Body of pancreas (tissue), 4 donors: ENCODE results near the gene CD6. TPM values are rescaled to one million over a fixed set of nuclear protein-coding genes. Genes with fewer than 3 reads are reported as not detected.

Experiments used
- ATAC-seq: fragments of 150-250 bp; one replicate; pipeline ENCODE4 v1.9.1; 2016
- DNase-seq, 4 donors: peaks; one replicate each; pipeline ENCODE4 v3.0.0-alpha.2; 2019
- H3K27ac ChIP-seq, 4 donors: fragments of 200-600 bp; sonication (generic); 1 replicate in 3 of 4; 2 replicates in 1 of 4; pipeline versions ENCODE4 v1.5.1 to v1.6.1; 2016 to 2019; ENCODE audit warnings: mild to moderate bottlenecking in 1 of 4, mixed read lengths in 1 of 4, moderate library complexity in 1 of 4
- H3K27me3 ChIP-seq, 2 donors: fragments of 200-600 bp; sonication (generic); one replicate each; pipeline ENCODE4 v1.6.0; 2016; ENCODE audit warnings: mild to moderate bottlenecking in 1 of 2
- H3K36me3 ChIP-seq, 2 donors: fragments of 200-600 bp; sonication (generic); replicated peaks in 1 of 2; 2 replicates each; pipeline ENCODE4 v1.5.1; 2016; ENCODE audit warnings: low read depth in 2 of 2; ENCODE audit not compliant: insufficient read depth in 1 of 2
- H3K4me1 ChIP-seq: fragments of 200-600 bp; sonication (generic); one replicate; pipeline ENCODE4 v1.6.0; 2016
- H3K4me3 ChIP-seq, 2 donors: fragments of 200-600 bp; sonication (generic); 1 replicate in 1 of 2; 2 replicates in 1 of 2; pipeline ENCODE4 v1.5.1; 2016 to 2019
- H3K9me3 ChIP-seq, 3 donors: fragments of 200-600 bp; sonication (generic); 1 replicate in 2 of 3; 2 replicates in 1 of 3; pipeline ENCODE4 v1.5.1; 2016
- CTCF ChIP-seq, 7 experiments: fragments of 450-650 bp in 4 of 7; fragments of 200-600 bp in 3 of 7; sonication (generic) in 3 of 7; IDR thresholded peaks; one replicate each; pipeline ENCODE4 v1.5.1; 2016 to 2019; ENCODE audit warnings: antibody characterized with exemption in 7 of 7
- POLR2A ChIP-seq, 3 donors: fragments of 450-650 bp; IDR thresholded peaks; one replicate each; pipeline ENCODE4 v1.6.1; 2016; ENCODE audit warnings: antibody characterized with exemption in 3 of 3, mild to moderate bottlenecking in 2 of 3
- WGBS, 2 donors: methylation state at CpG; one replicate each; pipeline ENCODE4 v1.1.5; 2017; 5-methylcytosine and 5-hydroxymethylcytosine counted together
- intact Hi-C: fragments of 100-400 bp; cut with DNase I; formaldehyde crosslinking; loops from one replicate; pipeline ENCODE4 v1.15.1; 2023
- total RNA-seq, 2 donors: library from RNA; depleted of rRNA; stranded (reverse); fragments of >200 nt; gene quantifications; one replicate each; pipeline ENCODE4 v1.1.0, GENCODE V29; 2016

CD6 gene
- total RNA-seq, 2 donors from 2014 or later, result 1.0 to 3.3 TPM

GRCh38 chr11:61020551-61021235 is 49.2 kb downstream of the CD6 start:
- Histone ChIP-seq H3K36me3 (no peaks in the 10 kb centered on the region), H3K27ac (no peak overlapping the region), H3K9me3 (no peaks in the 10 kb centered on the region), H3K4me1 (peaks cover 8% of the 10 kb centered on the region), H3K27me3 (peaks cover 0 to 3% of the 10 kb centered on the region in 2 donors), H3K4me3 (no peak overlapping the region)
- intact Hi-C loops, result no loop called here
- TF ChIP-seq POLR2A (IDR thresholded peaks at IDR 0.05) (no peak), CTCF (IDR thresholded peaks at IDR 0.05) (no peak)
- no peak for ATAC-seq
- WGBS, 2 donors, result 93 to 95% methylated on average over 7 to 10 of the region's 10 CpGs
- no peak for DNase-seq

GRCh38 chr11:61021661-61022212 is 50.3 kb downstream of the CD6 start:
- H3K27ac ChIP-seq, result no peak overlapping the region
- DNase-seq, result peak; percentile 60 to 82 (median 74)
- no peak overlapping the region for H3K4me3 ChIP-seq
- H3K27me3 ChIP-seq, result peaks cover 0 to 3% of the 10 kb centered on the region in 2 donors
- peak; percentile 65 for ATAC-seq
- H3K4me1 ChIP-seq, result peaks cover 8% of the 10 kb centered on the region
- intact Hi-C loops, result no loop called here
- TF ChIP-seq POLR2A (IDR thresholded peaks at IDR 0.05), result no peak
- TF ChIP-seq CTCF (IDR thresholded peaks at IDR 0.05), result no peak
- 16 to 40% methylated on average over 5 to 14 of the region's 14 CpGs for WGBS, 2 donors
- no peaks in the 10 kb centered on the region for H3K9me3 ChIP-seq
- H3K36me3 ChIP-seq, result no peaks in the 10 kb centered on the region

DNA sequence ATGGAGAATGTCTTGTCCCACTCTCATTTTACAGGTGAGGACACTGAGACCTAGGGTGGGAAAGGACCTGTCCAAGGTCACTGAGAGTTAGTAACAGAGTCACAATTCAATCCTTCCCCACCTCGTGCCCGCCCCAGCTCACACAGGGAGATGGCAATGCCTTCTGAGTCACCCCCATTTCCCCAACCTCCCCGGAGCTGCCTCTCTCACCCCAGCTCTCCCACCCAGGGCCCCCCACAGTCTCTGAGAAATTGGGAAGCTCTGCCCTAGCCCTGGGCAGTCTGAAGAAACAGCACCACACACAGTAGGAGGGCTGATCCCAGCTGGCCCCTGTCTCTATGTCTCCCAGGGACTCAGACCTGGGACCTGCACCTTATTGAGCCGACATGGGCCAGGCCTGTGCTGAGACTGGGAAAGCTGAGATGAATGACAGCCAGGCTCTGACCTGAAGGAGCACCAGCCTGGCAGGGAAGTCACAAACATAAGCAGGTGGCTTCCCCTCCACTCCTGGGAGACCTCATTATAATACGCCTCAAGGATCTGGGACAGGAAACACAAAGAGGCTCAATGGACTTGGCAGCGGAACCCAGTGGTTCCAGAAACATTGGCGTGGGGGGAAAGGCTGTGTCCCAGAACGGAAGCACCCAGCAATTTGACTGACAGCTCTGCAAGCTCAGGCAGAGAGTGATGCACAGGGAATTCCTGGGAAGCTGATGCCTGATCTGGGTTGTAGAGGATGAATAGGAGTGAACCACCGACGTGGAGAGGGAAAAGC is 51.0 kb downstream of the CD6 start:
- H3K36me3 ChIP-seq, result no peaks in the 10 kb centered on the region
- ATAC-seq (no peak), DNase-seq (no peak)
- WGBS, 2 donors, result 68 to 82% methylated on average over 8 to 10 of the region's 10 CpGs
- no peak for TF ChIP-seq CTCF (IDR thresholded peaks at IDR 0.05)
- no peak for TF ChIP-seq POLR2A (IDR thresholded peaks at IDR 0.05)
- H3K27ac ChIP-seq, result no peak overlapping the region
- no peaks in the 10 kb centered on the region for H3K9me3 ChIP-seq
- peaks cover 8% of the 10 kb centered on the region for H3K4me1 ChIP-seq
- no peak overlapping the region for H3K4me3 ChIP-seq
- H3K27me3 ChIP-seq, result peaks cover 0 to 3% of the 10 kb centered on the region in 2 donors
- intact Hi-C loops, result no loop called here

DNA sequence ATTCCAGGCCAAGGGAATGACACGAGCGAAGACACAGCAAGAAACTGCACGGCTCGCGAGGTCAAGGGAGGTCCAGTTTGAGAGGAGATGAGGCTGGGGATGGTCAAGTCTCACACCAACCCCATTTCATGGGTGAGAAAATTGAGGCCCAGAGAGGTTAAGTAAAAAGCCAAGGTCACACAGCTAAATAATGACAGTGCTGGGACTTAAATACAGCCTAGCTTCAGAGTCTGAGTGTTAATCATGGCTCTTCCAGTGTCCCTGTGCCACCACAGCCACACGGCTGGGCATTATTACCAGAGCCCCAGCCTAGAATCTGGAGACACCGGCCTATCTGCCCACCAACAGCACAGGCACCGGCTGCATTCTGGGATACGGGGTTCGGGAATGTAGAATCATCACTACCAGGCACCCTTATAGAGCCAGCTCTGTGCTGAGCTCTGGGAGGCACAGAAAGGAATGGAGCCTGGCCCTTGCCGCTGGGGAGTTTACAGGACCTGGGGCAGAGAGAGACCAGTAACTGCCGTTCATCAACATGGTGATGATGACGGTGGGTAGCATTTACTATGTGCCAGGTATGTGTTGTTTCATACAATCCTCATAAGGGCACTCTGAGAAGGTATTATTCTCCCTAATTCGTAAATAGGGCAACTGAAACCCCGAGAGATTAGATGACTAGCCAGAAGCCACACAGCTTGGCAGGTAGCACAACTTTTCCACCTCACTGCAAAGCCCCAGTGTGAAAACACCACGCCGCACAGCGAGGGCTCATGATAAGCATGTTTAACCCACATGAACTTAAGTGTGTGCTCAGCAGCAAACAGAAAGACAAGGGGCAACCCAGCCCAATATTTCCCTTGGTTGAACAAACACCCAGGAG is 51.8 kb downstream of the CD6 start:
- intact Hi-C loops, result no loop called here
- no peak overlapping the region for H3K27ac ChIP-seq

More for the DNA sequence above, 51.8 kb downstream of the CD6 start:
- no peak for ATAC-seq
- peaks cover 0 to 3% of the 10 kb centered on the region in 2 donors for H3K27me3 ChIP-seq
- WGBS, 2 donors, result 60 to 72% methylated on average over 8 to 18 of the region's 18 CpGs
- no peak overlapping the region for H3K4me3 ChIP-seq
- H3K4me1 ChIP-seq, result peaks cover 8% of the 10 kb centered on the region
- H3K36me3 ChIP-seq, result no peaks in the 10 kb centered on the region
- DNase-seq, result peak in 1 of 4 donors; percentile 30
- TF ChIP-seq POLR2A (IDR thresholded peaks at IDR 0.05) (no peak), CTCF (IDR thresholded peaks at IDR 0.05) (no peak)
- H3K9me3 ChIP-seq, result no peaks in the 10 kb centered on the region
